Measurements from ENCODE around the gene FAM83D.

DNA sequence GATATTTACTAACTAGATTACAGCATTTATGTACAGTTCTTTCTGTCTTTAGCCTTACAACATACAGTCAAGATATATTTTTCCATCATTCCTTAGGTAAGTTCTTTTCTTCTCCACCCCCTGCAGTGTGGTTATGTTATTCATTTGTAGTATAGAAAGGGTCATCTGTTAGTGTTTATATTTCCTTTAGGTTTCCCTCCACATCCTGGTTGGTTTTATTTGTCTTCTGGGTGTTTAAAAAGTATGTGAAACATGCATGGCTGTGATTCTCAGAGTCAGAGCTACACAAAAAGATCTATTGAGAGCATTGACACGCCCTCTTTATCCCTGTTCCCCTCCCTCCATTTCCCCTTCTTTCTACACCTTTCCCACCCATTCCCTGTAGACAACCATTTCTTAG lies 56.1 kb downstream of the FAM83D start:
- TF ChIP-seq, protein P1, sequence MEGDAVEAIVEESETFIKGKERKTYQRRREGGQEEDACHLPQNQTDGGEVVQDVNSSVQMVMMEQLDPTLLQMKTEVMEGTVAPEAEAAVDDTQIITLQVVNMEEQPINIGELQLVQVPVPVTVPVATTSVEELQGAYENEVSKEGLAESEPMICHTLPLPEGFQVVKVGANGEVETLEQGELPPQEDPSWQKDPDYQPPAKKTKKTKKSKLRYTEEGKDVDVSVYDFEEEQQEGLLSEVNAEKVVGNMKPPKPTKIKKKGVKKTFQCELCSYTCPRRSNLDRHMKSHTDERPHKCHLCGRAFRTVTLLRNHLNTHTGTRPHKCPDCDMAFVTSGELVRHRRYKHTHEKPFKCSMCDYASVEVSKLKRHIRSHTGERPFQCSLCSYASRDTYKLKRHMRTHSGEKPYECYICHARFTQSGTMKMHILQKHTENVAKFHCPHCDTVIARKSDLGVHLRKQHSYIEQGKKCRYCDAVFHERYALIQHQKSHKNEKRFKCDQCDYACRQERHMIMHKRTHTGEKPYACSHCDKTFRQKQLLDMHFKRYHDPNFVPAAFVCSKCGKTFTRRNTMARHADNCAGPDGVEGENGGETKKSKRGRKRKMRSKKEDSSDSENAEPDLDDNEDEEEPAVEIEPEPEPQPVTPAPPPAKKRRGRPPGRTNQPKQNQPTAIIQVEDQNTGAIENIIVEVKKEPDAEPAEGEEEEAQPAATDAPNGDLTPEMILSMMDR (IDR thresholded peaks at IDR 0.05; ENCODE audit: control extremely low read depth in 1 of 3, insufficient read depth in 1 of 3, low read depth in 1 of 3, low read length in 3 of 3): no peak
- TF ChIP-seq CHD2 (IDR thresholded peaks at IDR 0.05; ENCODE audit: low read length): no peak
- TF ChIP-seq, protein P2, sequence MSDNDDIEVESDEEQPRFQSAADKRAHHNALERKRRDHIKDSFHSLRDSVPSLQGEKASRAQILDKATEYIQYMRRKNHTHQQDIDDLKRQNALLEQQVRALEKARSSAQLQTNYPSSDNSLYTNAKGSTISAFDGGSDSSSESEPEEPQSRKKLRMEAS (IDR thresholded peaks at IDR 0.05): no peak
- no peak for TF ChIP-seq SP1 (IDR thresholded peaks at IDR 0.05; ENCODE audit: low read depth, low read length)
- no peak for TF ChIP-seq CEBPB (IDR thresholded peaks at IDR 0.05; ENCODE audit: low read depth, low read length)
- TF ChIP-seq, protein P3, sequence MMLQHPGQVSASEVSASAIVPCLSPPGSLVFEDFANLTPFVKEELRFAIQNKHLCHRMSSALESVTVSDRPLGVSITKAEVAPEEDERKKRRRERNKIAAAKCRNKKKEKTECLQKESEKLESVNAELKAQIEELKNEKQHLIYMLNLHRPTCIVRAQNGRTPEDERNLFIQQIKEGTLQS (IDR thresholded peaks at IDR 0.05; ENCODE audit: insufficient read depth, low read depth, low read length): no peak
- TF ChIP-seq RNF2 (IDR thresholded peaks at IDR 0.05; ENCODE audit: borderline replicate concordance, low read depth, low read length, missing control alignments, poor library complexity, severe bottlenecking): no peak
- no peak for TF ChIP-seq TAF1 (IDR thresholded peaks at IDR 0.05; ENCODE audit: low read depth, low read length)
- no peak for TF ChIP-seq BCL11A (IDR thresholded peaks at IDR 0.05; ENCODE audit: low read depth in 2 of 2, low read length in 2 of 2)
- no peak for TF ChIP-seq POLR2A (IDR thresholded peaks at IDR 0.05; ENCODE audit: control extremely low read depth in 1 of 2, low read depth in 2 of 2, low read length in 2 of 2)
- TF ChIP-seq POLR2AphosphoS5 (IDR thresholded peaks at IDR 0.05; ENCODE audit: low read depth, low read length): no peak
- TF ChIP-seq, protein P4, sequence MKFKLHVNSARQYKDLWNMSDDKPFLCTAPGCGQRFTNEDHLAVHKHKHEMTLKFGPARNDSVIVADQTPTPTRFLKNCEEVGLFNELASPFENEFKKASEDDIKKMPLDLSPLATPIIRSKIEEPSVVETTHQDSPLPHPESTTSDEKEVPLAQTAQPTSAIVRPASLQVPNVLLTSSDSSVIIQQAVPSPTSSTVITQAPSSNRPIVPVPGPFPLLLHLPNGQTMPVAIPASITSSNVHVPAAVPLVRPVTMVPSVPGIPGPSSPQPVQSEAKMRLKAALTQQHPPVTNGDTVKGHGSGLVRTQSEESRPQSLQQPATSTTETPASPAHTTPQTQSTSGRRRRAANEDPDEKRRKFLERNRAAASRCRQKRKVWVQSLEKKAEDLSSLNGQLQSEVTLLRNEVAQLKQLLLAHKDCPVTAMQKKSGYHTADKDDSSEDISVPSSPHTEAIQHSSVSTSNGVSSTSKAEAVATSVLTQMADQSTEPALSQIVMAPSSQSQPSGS (IDR thresholded peaks at IDR 0.05; ENCODE audit: low read length): no peak
- TF ChIP-seq EZH2 (IDR thresholded peaks at IDR 0.05; ENCODE audit: low read depth, low read length, severe bottlenecking): no peak
